Mucosa of rectum (tissue), 2 donors: Measurements from ENCODE around the gene SPNS2.

Experiments used
- H3K27ac ChIP-seq, 2 donors: one replicate each; pipeline ENCODE4 v1.7.0; 2013; ENCODE audit warnings: inconsistent platforms in 2 of 2, low read depth in 2 of 2, low read length in 2 of 2
- H3K27me3 ChIP-seq, 2 donors: one replicate each; pipeline ENCODE4 v1.7.0; 2013; ENCODE audit warnings: low read length in 2 of 2; ENCODE audit not compliant: control insufficient read depth in 2 of 2, insufficient read depth in 2 of 2
- H3K36me3 ChIP-seq, 2 donors: one replicate each; pipeline ENCODE4 v1.7.0; 2013; ENCODE audit warnings: low read length in 2 of 2; ENCODE audit not compliant: control insufficient read depth in 2 of 2, insufficient read depth in 2 of 2
- H3K4me1 ChIP-seq, 2 donors: one replicate each; pipeline ENCODE4 v1.7.0; 2013; ENCODE audit warnings: low read length in 2 of 2, mild to moderate bottlenecking in 1 of 2; ENCODE audit not compliant: control insufficient read depth in 2 of 2, insufficient read depth in 2 of 2
- H3K4me3 ChIP-seq, 2 donors: one replicate each; pipeline ENCODE4 v1.7.0; 2013; ENCODE audit warnings: low read length in 2 of 2
- H3K9ac ChIP-seq, 2 donors: one replicate each; pipeline ENCODE4 v1.7.0; 2013; ENCODE audit warnings: low read length in 2 of 2, low read depth in 1 of 2, mild to moderate bottlenecking in 1 of 2
- H3K9me3 ChIP-seq, 2 donors: one replicate each; pipeline ENCODE4 v1.7.0; 2013; ENCODE audit warnings: low read length in 2 of 2; ENCODE audit not compliant: control insufficient read depth in 2 of 2
- donor health status: healthy.
- donor health status: Normal muscosa, but diverticular disease.

SPNS2 gene

GRCh38 chr17:4538236-4539002, 39.7 kb downstream of the SPNS2 start:
- H3K27me3 ChIP-seq = no peaks in the 10 kb centered on the region
- no peak overlapping the region for H3K4me3 ChIP-seq
- peaks cover 7 to 17% of the 10 kb centered on the region in 2 donors for H3K4me1 ChIP-seq
- H3K27ac ChIP-seq = peak overlapping the region in 1 of 2 donors; percentile 17
- peaks cover 24 to 38% of the 10 kb centered on the region in 2 donors for H3K36me3 ChIP-seq
- H3K9ac ChIP-seq = no peak overlapping the region
- H3K9me3 ChIP-seq = no peaks in the 10 kb centered on the region

- Histone ChIP-seq H3K27me3 (no peaks in the 10 kb centered on the region), H3K4me3 (no peak overlapping the region), H3K4me1 (peaks cover 7 to 17% of the 10 kb centered on the region in 2 donors), H3K9ac (no peak overlapping the region), H3K36me3 (peaks cover 24 to 43% of the 10 kb centered on the region in 2 donors), H3K9me3 (no peaks in the 10 kb centered on the region), H3K27ac (no peak overlapping the region)
These were observed 40.3 kb downstream of the SPNS2 start for GRCh38 chr17:4539025-4539424.

GRCh38 chr17:4539576-4540223, 41.0 kb downstream of the SPNS2 start:
- no peak overlapping the region for H3K9ac ChIP-seq
- peaks cover 4 to 13% of the 10 kb centered on the region in 2 donors for H3K4me1 ChIP-seq
- peaks cover 26 to 45% of the 10 kb centered on the region in 2 donors for H3K36me3 ChIP-seq
- no peak overlapping the region for H3K4me3 ChIP-seq
- H3K27me3 ChIP-seq = no peaks in the 10 kb centered on the region
- H3K27ac ChIP-seq = no peak overlapping the region
- H3K9me3 ChIP-seq = no peaks in the 10 kb centered on the region

- H3K4me1 ChIP-seq = peaks cover 4 to 13% of the 10 kb centered on the region in 2 donors
- H3K27ac ChIP-seq = no peak overlapping the region
- H3K9ac ChIP-seq = no peak overlapping the region
- peaks cover 26 to 46% of the 10 kb centered on the region in 2 donors for H3K36me3 ChIP-seq
- H3K4me3 ChIP-seq = no peak overlapping the region
- H3K9me3 ChIP-seq = no peaks in the 10 kb centered on the region
- H3K27me3 ChIP-seq = no peaks in the 10 kb centered on the region
These were observed 41.6 kb downstream of the SPNS2 start for GRCh38 chr17:4540224-4540651.

- H3K36me3 ChIP-seq = peaks cover 29 to 50% of the 10 kb centered on the region in 2 donors
- no peak overlapping the region for H3K4me3 ChIP-seq
- H3K4me1 ChIP-seq = peaks cover 4 to 12% of the 10 kb centered on the region in 2 donors
These were observed 42.1 kb downstream of the SPNS2 start for GRCh38 chr17:4540687-4541327.

GRCh38 chr17:4541328-4542002, 42.8 kb downstream of the SPNS2 start:
- no peaks in the 10 kb centered on the region for H3K9me3 ChIP-seq
- no peak overlapping the region for H3K4me3 ChIP-seq
- H3K27me3 ChIP-seq = no peaks in the 10 kb centered on the region
- H3K4me1 ChIP-seq = peaks cover under 1 to 7% of the 10 kb centered on the region in 2 donors
- H3K27ac ChIP-seq = peak overlapping the region in 1 of 2 donors; percentile 9
- peaks cover 30 to 52% of the 10 kb centered on the region in 2 donors for H3K36me3 ChIP-seq
- H3K9ac ChIP-seq = no peak overlapping the region

More at GRCh38 chr17:4540687-4541327, 42.1 kb downstream of the SPNS2 start:
- Histone ChIP-seq H3K9ac (no peak overlapping the region), H3K9me3 (no peaks in the 10 kb centered on the region), H3K27me3 (no peaks in the 10 kb centered on the region), H3K27ac (peak overlapping the region in 1 of 2 donors; percentile 9)

- Histone ChIP-seq H3K27me3 (no peaks in the 10 kb centered on the region), H3K36me3 (peaks cover 30 to 59% of the 10 kb centered on the region in 2 donors), H3K9ac (no peak overlapping the region), H3K4me3 (no peak overlapping the region), H3K27ac (no peak overlapping the region), H3K4me1 (peaks cover 0 to 4% of the 10 kb centered on the region in 2 donors), H3K9me3 (no peaks in the 10 kb centered on the region)
These were observed 43.5 kb downstream of the SPNS2 start for GRCh38 chr17:4542003-4542725.

GRCh38 chr17:4542726-4543191, 44.1 kb downstream of the SPNS2 start:
- H3K27ac ChIP-seq = no peak overlapping the region
- H3K36me3 ChIP-seq = peaks cover 36 to 61% of the 10 kb centered on the region in 2 donors
- H3K4me3 ChIP-seq = no peak overlapping the region
- H3K27me3 ChIP-seq = no peaks in the 10 kb centered on the region
- peaks cover 0 to 4% of the 10 kb centered on the region in 2 donors for H3K4me1 ChIP-seq
- no peaks in the 10 kb centered on the region for H3K9me3 ChIP-seq
- H3K9ac ChIP-seq = no peak overlapping the region

- Histone ChIP-seq H3K36me3 (peaks cover 44 to 69% of the 10 kb centered on the region in 2 donors), H3K27ac (no peak overlapping the region)
These were observed 44.9 kb downstream of the SPNS2 start for GRCh38 chr17:4543557-4544026.

More at GRCh38 chr17:4543557-4544026, 44.9 kb downstream of the SPNS2 start:
- no peaks in the 10 kb centered on the region for H3K9me3 ChIP-seq
- no peaks in the 10 kb centered on the region for H3K27me3 ChIP-seq
- no peak overlapping the region for H3K9ac ChIP-seq
- peaks cover 0 to 4% of the 10 kb centered on the region in 2 donors for H3K4me1 ChIP-seq
- H3K4me3 ChIP-seq = no peak overlapping the region
